Activated T-cell treated with anti-CD3 and anti-CD28 coated beads for 24 hours (primary cell): Measurements from ENCODE around the gene ANKRD33.
A peak's percentile ranks its signal among the peaks of the same experiment; 100 is the strongest.
"Not testable (repeated sequence)": the region's sequence is repeated elsewhere in the genome, so short reads cannot be mapped to it uniquely, and the experiment has no call there.

Experiments used
- DNase-seq: peaks from one replicate; pipeline ENCODE4 v3.0.0-alpha.2; 2020; ENCODE audit warnings: low read depth

Gene ANKRD33

DNA sequence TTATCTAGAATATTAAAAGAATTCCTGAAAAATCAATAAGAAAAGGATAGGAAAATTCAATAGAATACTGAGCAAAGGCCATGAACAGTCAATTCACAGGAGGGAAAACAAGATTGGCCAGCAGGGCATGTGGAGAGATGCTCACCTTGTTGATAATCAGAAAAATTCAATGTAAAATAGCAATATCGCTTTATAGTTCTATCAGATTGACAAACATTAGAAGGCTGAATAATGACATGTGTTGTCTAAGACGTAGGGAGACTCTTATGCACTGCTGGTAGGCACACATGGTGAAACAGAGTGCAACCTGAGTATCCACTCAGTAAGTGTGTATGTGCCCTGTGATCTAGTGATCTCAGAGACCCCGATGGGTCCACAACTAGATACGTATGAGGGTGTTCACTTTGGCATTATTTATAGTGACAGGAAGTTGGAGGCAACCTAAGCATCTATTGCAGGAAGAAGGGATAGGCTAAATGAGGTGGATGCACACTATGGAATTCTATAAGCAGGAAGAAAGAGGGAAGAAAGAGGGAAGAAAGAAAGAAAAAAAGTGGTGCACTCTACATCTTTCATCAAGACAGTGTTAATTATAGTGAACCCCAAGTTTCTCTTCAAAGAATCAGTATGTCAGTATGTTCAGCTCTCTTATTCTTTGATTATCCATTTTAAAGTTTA lies 3.8 kb upstream of the ANKRD33 start:
- DNase-seq: no peak

DNA sequence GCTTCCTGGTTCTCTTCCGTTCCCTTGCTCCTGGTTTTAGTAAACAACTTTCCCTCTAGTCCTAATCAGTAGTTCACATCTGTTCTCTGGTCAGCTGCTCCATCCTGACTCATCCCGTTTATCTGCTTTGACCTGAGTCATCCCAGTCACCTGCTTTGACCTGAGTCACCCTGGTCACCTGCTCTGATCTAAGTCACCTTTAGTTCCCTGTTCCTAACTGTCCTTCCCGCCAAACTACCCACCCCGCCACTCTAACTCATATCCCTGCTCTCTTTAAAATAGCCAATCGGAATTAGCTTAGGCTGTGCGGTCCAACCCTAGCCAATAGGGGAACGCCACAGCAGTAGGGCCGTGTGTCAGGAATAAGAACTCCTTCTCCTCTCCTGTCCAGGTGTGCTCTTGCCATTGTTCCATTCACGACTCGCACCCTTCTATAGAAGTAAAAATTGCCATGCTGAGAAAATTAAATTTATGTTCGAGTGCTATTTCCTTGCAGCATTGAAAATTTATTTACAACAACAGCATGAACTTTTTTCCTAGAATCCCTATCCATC lies 3.1 kb upstream of the ANKRD33 start:
- no peak for DNase-seq

DNA sequence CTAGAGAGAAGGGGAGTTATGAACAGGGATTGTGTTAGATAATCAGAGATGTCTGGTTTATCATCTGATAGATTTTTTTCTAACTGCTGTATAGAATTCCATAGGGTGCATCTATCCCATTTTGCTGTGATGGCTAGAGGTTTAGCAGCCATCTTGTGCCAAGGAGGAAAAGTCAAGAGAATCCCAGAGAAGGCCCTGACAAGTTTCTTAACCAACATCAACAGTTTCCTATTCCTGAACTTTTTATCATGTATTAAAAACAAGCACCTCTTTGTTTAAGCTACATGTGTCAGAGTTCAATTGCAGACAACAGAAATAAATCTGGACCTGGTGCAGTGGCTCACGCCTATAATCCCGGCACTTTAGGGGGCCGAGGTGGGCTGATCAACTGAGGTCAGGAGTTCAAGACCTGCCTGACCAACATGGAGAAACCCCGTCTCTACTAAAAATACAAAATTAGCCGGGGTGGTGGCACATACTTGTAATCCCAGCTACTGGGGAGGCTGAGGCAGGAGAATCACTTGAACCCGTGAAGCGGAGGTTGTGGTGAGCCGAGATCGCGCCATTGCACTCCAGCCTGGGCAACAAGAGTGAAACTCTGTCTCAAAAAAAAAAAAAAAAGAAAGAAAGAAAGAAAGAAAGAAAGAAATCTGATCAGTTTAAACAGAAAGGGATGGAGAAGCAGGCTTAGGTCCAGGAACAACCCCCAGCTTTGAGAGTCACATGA lies 2.4 kb upstream of the ANKRD33 start:
- not testable (repeated sequence) for DNase-seq

DNA sequence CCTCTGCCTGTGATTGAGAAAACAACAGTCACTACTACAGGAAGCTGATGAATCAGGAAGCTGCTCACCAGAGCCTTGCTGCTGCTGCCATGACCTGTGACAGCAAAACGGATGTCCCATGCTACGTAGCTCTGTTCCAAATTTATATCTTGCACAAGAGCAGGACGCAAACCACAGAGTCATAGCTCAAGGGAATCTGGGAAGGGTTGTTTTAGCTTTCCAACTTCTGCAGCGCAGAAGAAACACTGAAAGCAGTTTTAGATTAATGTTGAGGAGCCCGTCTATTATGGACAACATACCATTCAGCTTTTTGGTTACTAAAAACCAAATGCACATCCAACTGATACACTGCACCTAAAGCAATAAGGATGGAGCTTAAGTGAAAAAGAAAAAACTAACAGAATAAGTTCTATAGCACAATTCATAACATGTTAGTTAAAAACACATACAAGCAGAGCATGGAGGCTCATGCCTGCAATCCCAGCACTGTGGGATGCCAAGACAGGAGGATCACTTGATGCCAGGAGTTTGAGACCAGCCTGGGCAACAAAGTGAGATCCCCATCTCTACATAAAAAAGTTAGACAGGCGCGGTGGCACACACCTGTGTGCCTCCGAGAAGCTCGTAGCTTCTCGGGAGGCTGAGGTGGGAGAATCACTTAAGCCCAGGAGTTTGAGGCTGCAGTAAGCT lies 1.7 kb upstream of the ANKRD33 start:
- peak; percentile 40 for DNase-seq

DNA sequence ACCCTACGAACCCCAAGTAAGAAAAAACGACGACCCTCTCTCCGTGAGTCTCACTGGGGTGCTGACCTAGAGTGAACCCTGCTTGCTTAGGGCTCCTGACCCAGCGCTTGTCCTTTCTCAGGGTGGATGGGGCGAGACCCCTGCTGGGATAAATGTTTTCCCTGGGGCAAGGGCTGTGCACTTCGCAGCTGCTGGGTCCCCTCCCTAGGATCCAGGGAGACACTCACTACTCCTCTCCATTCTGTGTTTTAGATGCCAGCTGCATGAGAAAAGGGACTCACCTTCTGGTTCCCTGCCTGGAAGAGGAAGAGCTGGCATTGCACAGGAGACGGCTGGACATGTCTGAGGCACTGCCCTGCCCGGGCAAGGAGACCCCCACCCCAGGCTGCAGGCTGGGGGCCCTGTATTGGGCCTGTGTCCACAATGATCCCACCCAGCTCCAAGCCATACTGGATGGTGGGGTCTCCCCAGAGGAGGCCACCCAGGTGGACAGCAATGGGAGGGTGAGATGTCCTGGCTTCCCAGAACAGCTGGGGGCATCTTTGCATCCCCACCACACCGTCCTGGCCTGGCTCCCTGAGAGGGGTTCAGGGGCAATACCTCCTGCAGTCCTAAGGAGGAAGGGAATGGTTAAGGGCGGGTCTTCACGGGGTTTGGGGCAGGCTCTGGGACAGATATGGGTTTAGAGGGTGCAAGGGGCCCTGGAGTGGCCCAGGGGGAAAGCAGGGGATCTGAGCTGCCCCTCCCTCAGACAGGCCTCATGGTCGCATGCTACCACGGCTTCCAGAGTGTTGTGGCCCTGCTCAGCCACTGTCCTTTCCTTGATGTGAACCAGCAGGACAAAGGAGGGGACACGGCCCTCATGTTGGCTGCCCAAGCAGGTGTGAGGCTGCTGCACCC lies 663 bp downstream of the ANKRD33 start:
- no peak for DNase-seq

DNA sequence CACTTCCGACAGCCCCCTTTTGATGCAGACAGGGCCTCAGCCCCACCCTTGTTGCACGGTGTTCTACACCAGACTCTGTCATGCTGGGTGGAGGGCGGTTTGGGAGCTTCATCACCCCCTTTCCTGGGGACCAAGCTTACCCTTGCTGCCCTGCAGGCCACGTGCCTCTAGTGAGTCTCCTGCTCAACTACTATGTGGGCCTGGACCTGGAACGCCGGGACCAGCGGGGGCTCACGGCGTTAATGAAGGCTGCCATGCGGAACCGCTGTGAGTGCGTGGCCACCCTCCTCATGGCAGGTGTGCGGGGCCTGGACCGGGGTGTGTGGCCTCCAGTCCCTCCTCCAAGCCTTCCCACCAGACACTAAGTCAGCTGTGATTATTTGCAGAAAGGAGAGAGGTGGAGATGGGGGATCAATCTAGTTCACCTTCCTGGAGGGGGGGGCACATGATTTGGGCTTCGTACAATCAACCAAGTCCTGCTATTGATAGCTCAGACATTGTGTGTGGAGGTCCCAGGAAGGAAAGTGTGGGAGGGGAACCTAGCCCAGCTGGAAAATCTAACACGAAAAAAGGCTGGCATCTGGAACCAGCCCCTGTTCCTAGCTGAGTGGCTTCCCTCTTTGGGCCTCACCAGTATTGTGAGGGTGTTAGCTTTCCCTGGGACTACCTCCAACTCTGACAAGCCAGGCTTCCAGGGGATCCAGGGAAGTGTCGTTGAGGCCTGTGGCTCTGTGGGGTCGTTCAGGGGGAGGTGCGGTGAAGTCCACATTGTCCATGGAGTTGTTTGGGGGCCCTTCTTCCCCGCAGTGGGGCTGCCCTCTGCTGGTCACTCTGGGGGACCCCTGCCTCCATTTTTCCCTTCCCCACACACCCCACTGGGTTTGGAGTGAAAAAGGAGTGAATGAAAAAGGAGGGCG lies 1.6 kb downstream of the ANKRD33 start:
- DNase-seq: no peak

DNA sequence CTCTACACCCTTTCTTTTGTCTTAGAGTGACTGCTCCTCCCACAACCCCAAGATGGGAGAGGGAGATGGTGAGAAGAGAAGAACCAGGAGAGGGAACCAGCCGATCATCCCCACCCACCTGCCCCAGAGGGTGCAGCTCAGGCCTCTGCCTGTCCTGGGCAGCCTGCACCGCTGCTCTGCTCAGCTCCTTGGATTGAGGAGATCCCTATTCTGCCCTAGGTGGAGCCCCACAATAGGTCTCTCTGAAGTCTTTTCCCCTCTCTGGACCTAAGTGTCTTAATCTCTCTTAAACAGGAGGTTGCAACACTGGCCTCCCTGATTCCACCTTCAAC lies 2.2 kb downstream of the ANKRD33 start:
- no peak for DNase-seq

DNA sequence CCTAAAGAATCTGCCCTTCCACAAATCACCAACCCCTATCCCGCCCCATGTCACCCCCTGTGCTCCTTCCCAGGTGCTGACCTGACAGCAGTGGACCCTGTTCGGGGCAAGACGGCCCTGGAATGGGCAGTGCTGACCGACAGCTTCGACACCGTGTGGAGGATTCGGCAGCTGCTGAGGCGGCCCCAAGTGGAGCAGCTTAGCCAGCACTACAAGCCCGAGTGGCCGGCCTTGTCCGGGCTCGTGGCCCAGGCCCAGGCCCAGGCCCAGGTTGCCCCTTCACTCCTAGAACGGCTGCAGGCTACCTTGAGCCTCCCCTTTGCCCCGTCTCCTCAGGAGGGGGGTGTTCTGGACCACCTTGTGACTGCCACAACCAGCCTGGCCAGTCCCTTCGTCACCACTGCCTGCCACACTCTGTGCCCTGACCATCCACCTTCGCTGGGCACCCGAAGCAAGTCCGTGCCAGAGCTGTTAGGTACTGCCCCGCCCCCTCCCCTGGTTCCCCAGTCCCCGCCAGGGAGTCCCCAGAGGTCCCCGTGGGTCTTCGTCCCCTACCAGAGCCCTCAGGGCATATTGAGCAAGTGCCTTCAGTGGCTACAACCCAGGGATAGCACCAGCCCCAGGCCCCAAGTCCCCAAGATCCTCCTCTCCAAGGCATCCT lies 2.7 kb downstream of the ANKRD33 start:
- no peak for DNase-seq

DNA sequence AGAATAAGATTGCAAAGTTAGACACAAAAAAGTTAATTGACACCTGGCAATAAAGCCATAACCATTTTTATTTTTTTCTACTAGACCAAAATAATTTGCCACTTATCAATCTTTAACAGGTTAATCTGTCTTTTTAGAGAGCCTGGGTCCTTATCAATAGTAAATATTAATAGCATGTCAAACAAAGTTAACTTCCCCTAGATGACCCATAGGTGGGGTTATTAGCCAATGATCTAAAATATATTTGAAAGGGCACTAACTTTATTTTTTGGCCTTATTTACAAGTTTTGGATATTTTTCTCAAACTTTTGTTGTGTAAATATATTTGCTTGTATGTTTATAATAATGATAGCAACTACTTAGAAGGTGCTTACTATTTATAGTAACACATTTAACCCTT lies 3.9 kb downstream of the ANKRD33 start:
- DNase-seq: no peak

DNA sequence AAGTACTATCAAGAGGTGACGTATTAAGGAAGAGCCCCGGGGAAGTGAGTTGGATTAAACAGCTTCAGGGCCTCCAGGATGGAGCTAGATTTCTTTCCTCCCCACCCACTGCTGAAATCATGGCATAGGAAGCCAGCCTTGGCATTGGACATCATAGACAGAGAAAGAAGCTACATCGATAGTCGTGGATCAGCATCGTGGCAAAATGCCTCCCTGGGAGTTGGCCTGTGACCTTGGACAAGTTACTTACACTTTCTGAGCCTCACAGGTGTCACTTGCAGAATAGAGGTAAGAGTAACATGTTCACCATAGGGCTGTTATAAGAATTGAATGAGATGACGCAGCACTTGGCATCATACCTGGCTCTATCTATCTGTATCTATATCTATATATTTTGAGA lies 5.9 kb downstream of the ANKRD33 start:
- no peak for DNase-seq

DNA sequence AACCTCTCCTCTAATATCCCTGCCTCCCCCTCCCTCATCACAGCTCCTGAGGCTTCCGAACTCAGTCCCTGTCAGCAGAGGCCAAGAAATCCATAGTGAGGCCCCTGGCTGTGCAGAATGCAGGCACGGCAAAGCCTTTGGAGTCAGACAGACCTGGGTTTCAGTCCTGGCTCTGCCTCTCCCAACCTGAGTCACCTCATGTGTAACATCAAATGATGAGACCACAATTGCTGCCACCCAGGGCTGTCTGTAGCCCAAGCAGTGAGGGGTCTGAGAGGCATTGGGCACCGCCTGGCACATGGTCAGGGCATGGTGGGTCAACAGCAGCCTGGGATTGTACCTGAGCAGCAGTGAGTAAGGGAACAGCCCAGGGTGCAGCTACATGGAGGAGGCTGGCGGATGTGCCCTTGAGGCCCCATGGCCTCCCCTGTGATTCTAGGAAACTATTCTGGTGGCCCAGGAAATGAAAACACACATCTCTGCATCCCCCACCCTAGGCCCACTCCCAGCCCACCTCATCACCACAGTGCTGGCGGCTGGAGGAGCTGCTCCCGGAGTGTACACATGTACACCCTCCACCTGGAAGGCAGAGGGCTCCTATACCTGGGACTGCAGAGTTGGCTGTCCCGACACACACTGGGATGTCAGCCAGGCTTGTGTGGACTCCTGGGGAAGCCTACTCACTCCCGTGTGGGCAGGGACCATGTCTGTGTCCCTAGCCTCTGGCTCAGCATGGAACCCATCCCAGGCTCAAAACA lies 7.7 kb downstream of the ANKRD33 start:
- no peak for DNase-seq

DNA sequence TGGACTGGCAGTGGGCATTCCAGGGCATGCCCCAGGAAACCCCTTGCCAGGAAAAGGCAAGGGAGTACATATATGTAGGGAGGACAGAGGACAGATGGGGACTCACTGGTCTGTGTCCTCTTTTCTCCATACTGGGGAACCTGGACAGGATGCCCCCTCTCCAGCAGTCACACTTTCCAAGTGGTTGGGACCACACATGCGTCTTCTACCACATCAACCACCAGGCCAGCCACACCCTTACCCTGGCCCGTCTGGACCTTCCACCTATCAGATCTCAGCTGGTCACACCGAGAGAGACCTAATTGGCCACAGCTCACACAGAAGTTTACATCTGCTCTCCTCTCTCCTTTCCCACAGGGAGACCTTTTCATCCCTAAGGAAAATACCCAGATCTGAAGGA lies 8.3 kb downstream of the ANKRD33 start:
- DNase-seq: no peak

DNA sequence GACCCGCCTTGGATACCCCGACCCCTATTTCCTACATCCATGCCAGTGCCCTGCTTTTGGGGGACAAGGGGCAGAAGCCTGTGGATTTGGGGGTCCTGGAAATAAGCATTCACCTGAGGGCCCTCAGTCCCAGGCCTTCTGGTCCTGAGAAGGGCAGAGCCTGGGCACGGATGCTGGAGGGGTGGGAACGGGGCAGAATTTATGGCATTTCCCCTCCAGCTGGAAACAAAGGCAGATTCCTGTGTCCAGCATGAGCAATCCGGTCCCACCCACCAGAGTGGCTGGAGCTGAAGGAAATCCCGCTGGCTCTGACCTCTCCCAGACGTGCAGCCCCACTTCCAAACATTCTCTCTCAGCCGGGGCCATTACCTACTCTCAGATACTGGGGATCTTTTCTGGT lies 9.3 kb downstream of the ANKRD33 start:
- DNase-seq: no peak

DNA sequence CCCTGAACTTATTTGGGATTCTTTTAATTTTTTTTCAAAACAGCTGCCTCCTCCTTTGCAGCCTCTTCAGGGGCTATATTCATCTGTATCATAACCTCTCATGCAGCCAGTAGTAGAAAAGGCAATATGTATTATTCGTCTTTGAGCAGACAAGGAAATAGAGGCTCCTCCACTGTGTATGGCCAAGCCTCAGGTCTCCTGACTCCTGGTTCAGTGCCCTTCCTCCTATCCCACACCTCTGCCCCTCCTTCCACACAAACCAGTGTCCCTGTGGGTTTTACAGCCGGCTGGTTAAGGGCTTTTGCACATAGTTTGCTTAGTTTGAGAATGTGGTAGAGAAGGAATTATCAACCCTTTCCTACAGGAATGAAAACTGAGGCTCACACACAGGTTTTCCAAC lies 10.6 kb downstream of the ANKRD33 start:
- no peak for DNase-seq

DNA sequence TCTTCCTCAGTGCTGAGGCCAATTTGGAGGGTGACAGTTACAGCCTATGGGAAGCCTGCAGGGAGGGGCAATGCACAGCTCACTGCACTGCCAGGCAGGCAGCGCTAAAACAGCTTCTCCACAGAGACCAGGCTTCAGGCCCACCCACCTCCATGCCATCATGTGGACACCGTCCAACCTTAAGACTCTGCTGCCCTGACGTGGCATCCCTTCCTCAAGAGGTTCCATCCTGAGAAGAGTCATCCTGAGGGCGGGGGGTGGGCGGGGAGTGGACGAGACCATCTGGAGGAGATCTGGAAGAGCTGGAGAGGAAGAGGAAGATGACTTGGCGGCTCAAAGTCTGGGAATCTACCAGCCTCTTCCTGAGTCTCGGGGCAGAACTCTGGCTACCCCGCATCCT lies 11.0 kb downstream of the ANKRD33 start:
- DNase-seq: no peak

DNA sequence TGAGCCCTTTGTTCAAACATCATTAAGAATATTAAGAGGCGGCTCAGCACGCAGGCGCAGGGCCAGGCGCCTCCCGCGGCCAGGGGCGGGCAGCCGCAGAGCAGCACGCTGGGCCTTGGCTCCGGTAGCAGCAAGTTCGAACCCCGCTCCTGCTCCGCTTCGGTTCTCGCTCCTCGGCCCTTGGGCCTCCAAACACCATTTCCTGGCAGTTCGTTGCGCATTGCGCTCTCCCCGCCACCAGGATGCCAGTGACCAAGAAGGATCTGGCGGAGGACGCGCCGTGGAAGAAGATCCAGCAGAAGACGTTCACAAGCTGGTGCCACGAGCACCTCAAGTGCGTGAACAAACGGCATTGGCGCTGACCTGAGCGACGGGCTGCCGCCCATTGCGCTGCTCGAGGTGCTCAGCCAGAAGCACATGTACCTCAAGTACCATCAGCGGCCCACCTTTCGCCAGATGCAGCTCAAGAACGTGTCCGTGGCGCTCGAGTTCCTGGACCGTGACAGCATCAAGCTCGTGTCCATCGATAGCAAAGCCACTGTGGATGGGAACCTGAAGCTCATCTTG lies 12.5 kb downstream of the ANKRD33 start:
- DNase-seq: no peak

DNA sequence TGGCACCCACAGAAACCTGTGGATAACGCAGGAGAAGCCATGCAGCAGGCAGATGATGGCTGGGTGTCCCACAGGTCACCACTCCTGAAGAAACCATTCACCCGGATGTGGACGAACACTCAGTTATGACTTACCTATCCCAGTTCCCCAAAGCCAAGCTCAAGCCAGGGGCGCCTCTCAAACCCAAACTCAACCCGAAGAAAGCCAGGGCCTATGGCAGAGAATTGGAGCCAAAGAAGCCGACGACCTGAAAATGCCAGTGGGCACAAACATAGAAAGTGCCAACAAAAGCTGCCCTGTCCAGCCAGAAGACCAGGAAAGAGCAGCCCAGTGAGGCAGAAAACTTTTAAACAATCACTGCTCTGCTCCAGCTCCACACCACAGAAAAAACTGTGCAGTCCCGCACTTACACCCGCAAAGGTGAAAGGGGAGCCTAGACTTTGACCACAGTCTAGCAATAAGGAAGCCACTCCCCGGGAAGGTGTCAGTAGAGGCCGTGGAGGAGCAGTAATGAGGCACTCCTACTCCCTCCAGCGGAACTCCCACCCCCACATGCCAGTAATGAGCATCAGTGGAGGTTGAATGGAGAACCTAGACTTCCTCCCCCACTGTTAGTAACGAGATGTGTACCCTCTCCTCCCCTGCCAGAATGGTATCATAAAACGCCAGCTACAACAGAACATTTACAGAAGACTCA lies 13.4 kb downstream of the ANKRD33 start:
- DNase-seq: no peak

DNA sequence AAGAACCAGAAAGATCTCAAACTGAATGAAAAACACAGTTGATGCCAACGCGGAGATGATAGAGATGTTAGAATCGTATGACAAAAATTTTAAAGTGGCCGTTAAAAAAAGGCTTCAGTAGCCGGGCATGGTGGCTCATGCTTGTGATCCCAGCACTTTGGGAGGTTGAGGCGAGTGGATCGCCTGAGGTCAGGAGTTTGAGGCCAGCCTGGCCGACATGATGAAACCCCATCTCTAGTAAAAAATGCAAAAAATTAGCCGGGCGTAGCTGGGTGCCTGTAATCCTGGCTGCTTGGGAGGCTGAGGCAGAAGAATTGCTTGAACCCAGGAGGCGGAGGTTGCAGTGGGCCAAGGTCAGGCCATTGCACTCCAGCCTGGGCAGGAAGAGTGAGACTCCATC lies 14.0 kb downstream of the ANKRD33 start:
- DNase-seq: no peak

DNA sequence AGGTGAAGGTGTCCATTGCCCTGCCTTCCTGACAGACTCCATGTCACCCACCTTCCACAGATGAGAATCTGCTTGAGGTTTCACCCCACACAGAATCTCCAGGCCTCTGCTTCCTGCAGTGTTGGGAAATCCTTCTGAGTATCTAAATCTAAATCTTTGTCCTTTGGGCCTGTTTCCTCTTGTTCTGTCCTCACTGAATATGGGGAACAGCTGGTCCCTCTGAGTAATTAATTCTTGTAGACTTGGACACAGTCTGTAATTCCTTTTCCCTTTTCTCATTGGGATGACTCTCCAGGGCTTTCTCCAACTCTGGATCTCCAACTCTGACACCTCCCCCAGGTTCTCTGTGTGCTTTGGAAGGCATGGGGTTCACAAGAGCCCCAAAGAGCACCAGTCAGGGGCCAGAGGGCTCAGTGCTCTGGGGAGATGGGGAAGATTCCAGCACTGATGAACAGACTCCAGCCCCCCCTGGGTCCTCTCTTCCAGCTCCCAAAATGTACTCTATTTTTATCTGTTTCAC lies 17.1 kb downstream of the ANKRD33 start:
- DNase-seq: no peak
